NCI-H2227 (cell line): ENCODE results near the gene GBX2.
"Not testable (repeated sequence)": the region's sequence is repeated elsewhere in the genome, so short reads cannot be mapped to it uniquely, and the experiment has no call there.

Experiments
- DNase-seq: peaks from one replicate; lab custom pipeline; 2025; ENCODE audit not compliant: unreplicated experiment; lab: John Stamatoyannopoulos, UW

GBX2 gene

GRCh38 chr2:236157815-236158498, 10.2 kb downstream of the GBX2 start:
- no peak for DNase-seq

GRCh38 chr2:236157366-236157765, 10.8 kb downstream of the GBX2 start:
- no peak for DNase-seq

GRCh38 chr2:236156860-236157194, 11.4 kb downstream of the GBX2 start:
- DNase-seq: no peak

GRCh38 chr2:236156095-236156859, 11.9 kb downstream of the GBX2 start:
- no peak for DNase-seq

GRCh38 chr2:236155406-236155805, 12.8 kb downstream of the GBX2 start:
- no peak for DNase-seq

GRCh38 chr2:236146436-236146835, 21.8 kb downstream of the GBX2 start:
- no peak for DNase-seq

- no peak for DNase-seq
Observed at GRCh38 chr2:236143811-236144210, 24.4 kb downstream of the GBX2 start.

GRCh38 chr2:236141616-236142015, 26.6 kb downstream of the GBX2 start:
- not testable (repeated sequence) for DNase-seq

GRCh38 chr2:236137066-236137465, 31.1 kb downstream of the GBX2 start:
- no peak for DNase-seq

- no peak for DNase-seq
Observed at GRCh38 chr2:236136538-236136937, 31.6 kb downstream of the GBX2 start.

GRCh38 chr2:236133410-236134012, 34.7 kb downstream of the GBX2 start:
- no peak for DNase-seq

- no peak for DNase-seq
Observed at GRCh38 chr2:236131073-236131692, 37.0 kb downstream of the GBX2 start.

GRCh38 chr2:236130349-236130998, 37.7 kb downstream of the GBX2 start:
- DNase-seq: no peak

- no peak for DNase-seq
Observed at GRCh38 chr2:236129935-236130334, 38.3 kb downstream of the GBX2 start.

GRCh38 chr2:236128321-236128720, 39.9 kb downstream of the GBX2 start:
- no peak for DNase-seq

- DNase-seq: no peak
Observed at GRCh38 chr2:236127010-236127409, 41.2 kb downstream of the GBX2 start.

- DNase-seq: no peak
Observed at GRCh38 chr2:236125541-236125940, 42.6 kb downstream of the GBX2 start.

GRCh38 chr2:236124182-236124893, 43.8 kb downstream of the GBX2 start:
- DNase-seq: no peak

- no peak for DNase-seq
Observed at GRCh38 chr2:236123716-236124115, 44.5 kb downstream of the GBX2 start.

GRCh38 chr2:236122236-236122635, 46.0 kb downstream of the GBX2 start:
- no peak for DNase-seq

- no peak for DNase-seq
Observed at GRCh38 chr2:236121546-236121945, 46.6 kb downstream of the GBX2 start.
